BLaER1 treated with 17β-estradiol and CSF1 and Interleukin-3, amounts not matched to agents 10 nM and 100 nM (cell line): ENCODE data around the gene SCAMP1.
A peak's percentile ranks its signal among the peaks of the same experiment; 100 is the strongest.

Source experiments
- H3K27ac ChIP-seq, 11 experiments: shearing (Covaris generic); formaldehyde crosslinking; 2 replicates each; pipeline ENCODE4 v1.8.1; 2022
- H3K27me3 ChIP-seq, 11 experiments: shearing (Covaris generic); formaldehyde crosslinking; 2 replicates each; pipeline ENCODE4 v1.8.1; 2022
- H3K36me3 ChIP-seq, 11 experiments: shearing (Covaris generic); formaldehyde crosslinking; 2 replicates each; pipeline ENCODE4 v1.8.1; 2022
- H3K4me1 ChIP-seq, 10 experiments: shearing (Covaris generic); formaldehyde crosslinking; 2 replicates each; pipeline ENCODE4 v1.8.1; 2022
- H3K4me2 ChIP-seq, 11 experiments: shearing (Covaris generic); formaldehyde crosslinking; 2 replicates each; pipeline ENCODE4 v1.8.1; 2022
- H3K4me3 ChIP-seq, 10 experiments: shearing (Covaris generic); formaldehyde crosslinking; 2 replicates each; pipeline ENCODE4 v1.8.1; 2022
- H3K9ac ChIP-seq, 11 experiments: shearing (Covaris generic); formaldehyde crosslinking; 2 replicates each; pipeline ENCODE4 v1.8.1; 2022
- H3K9me3 ChIP-seq, 11 experiments: shearing (Covaris generic); formaldehyde crosslinking; replicated peaks in 1 of 11; 2 replicates each; pipeline ENCODE4 v1.8.1; 2022
- H4K20me1 ChIP-seq, 11 experiments: shearing (Covaris generic); formaldehyde crosslinking; 2 replicates each; pipeline ENCODE4 v1.8.1; 2022
- Cebpa-rat ChIP-seq, 11 experiments: shearing (Covaris generic); IDR thresholded peaks; 2 replicates each; pipeline ENCODE4 v1.8.1; 2022

Gene SCAMP1

GRCh38 chr5:78487846-78488245 lies 127.4 kb downstream of the SCAMP1 start:
- Histone ChIP-seq H3K9me3 (peaks cover 0 to 10% (median 0%) of the 10 kb centered on the region in 11 experiments; a peak in 1 of 22 replicates), H3K36me3 (peaks cover 0 to 77% (median 37%) of the 10 kb centered on the region in 11 experiments; a peak in 14 of 22 replicates), H3K4me3 (no peak overlapping the region), H3K4me1 (peaks cover 49 to 100% (median 65%) of the 10 kb centered on the region in 10 experiments), H3K27ac (peak overlapping the region; percentile 35 to 97 (median 94); a peak in 20 of 22 replicates), H3K9ac (peak overlapping the region in 9 of 11 experiments; percentile 7 to 36 (median 29); a peak in 10 of 22 replicates), H4K20me1 (peaks cover 0 to 46% (median 0%) of the 10 kb centered on the region in 11 experiments; a peak in 6 of 22 replicates), H3K27me3 (no peaks in the 10 kb centered on the region), H3K4me2 (peak overlapping the region; percentile 59 to 93 (median 77))
- TF ChIP-seq Cebpa-rat (IDR thresholded peaks at IDR 0.05): no peak

GRCh38 chr5:78490709-78491485 lies 130.5 kb downstream of the SCAMP1 start:
- TF ChIP-seq Cebpa-rat (IDR thresholded peaks at IDR 0.05): no peak
- Histone ChIP-seq H3K9ac (no peak overlapping the region), H3K27ac (no peak overlapping the region)

GRCh38 chr5:78492224-78492623 lies 131.8 kb downstream of the SCAMP1 start:
- Histone ChIP-seq H3K36me3 (peaks cover 0 to 82% (median 21%) of the 10 kb centered on the region in 11 experiments; a peak in 12 of 22 replicates), H3K4me1 (peaks cover 40 to 99% (median 53%) of the 10 kb centered on the region in 10 experiments), H3K9ac (no peak overlapping the region), H3K4me3 (no peak overlapping the region), H3K4me2 (peak overlapping the region in 2 of 11 experiments; percentile 8 to 10; a peak in 2 of 22 replicates), H3K9me3 (peaks cover 0 to 1% (median 0%) of the 10 kb centered on the region in 11 experiments; a peak in 1 of 22 replicates), H4K20me1 (peaks cover 0 to 90% (median 0%) of the 10 kb centered on the region in 11 experiments; a peak in 6 of 22 replicates), H3K27ac (0 out of 22 replicates have a peak overlapping the region, but pooled peaks of 1 of the 11 experiments have one; percentile 19), H3K27me3 (no peaks in the 10 kb centered on the region)
- TF ChIP-seq Cebpa-rat (IDR thresholded peaks at IDR 0.05): no peak

More at GRCh38 chr5:78490709-78491485, 130.5 kb downstream of the SCAMP1 start:
- peaks cover 0 to 10% (median 0%) of the 10 kb centered on the region in 11 experiments; a peak in 1 of 22 replicates for H3K9me3 ChIP-seq
- no peaks in the 10 kb centered on the region for H3K27me3 ChIP-seq
- H4K20me1 ChIP-seq: peaks cover 0 to 77% (median 0%) of the 10 kb centered on the region in 11 experiments; a peak in 6 of 22 replicates
- peaks cover 0 to 92% (median 30%) of the 10 kb centered on the region in 11 experiments; a peak in 14 of 22 replicates for H3K36me3 ChIP-seq
- no peak overlapping the region for H3K4me3 ChIP-seq
- peaks cover 28 to 99% (median 53%) of the 10 kb centered on the region in 10 experiments for H3K4me1 ChIP-seq
- peak overlapping the region in 2 of 11 experiments; percentile 38 to 85; a peak in 3 of 22 replicates for H3K4me2 ChIP-seq

GRCh38 chr5:78492650-78493049 lies 132.2 kb downstream of the SCAMP1 start:
- Histone ChIP-seq H3K4me3 (no peak overlapping the region), H3K27ac (0 out of 22 replicates have a peak overlapping the region, but pooled peaks of 1 of the 11 experiments have one; percentile 19), H3K27me3 (no peaks in the 10 kb centered on the region), H4K20me1 (peaks cover 0 to 94% (median 0%) of the 10 kb centered on the region in 11 experiments; a peak in 6 of 22 replicates), H3K4me1 (peaks cover 40 to 99% (median 53%) of the 10 kb centered on the region in 10 experiments), H3K9ac (no peak overlapping the region), H3K36me3 (peaks cover 0 to 82% (median 21%) of the 10 kb centered on the region in 11 experiments; a peak in 12 of 22 replicates), H3K9me3 (no peaks in the 10 kb centered on the region), H3K4me2 (peak overlapping the region in 1 of 11 experiments; percentile 10; a peak in 1 of 22 replicates)
- TF ChIP-seq Cebpa-rat (IDR thresholded peaks at IDR 0.05): no peak

GRCh38 chr5:78495800-78496199 lies 135.4 kb downstream of the SCAMP1 start:
- Histone ChIP-seq H3K4me3 (peak overlapping the region in 1 of 10 experiments; percentile 6; a peak in 1 of 20 replicates), H3K9ac (no peak overlapping the region), H4K20me1 (peaks cover 0 to 100% (median 0%) of the 10 kb centered on the region in 11 experiments; a peak in 6 of 22 replicates), H3K27ac (peak overlapping the region in 7 of 11 experiments; percentile 8 to 36 (median 25); a peak in 6 of 22 replicates), H3K9me3 (no peaks in the 10 kb centered on the region), H3K4me1 (peaks cover 37 to 99% (median 43%) of the 10 kb centered on the region in 10 experiments), H3K27me3 (no peaks in the 10 kb centered on the region), H3K36me3 (peaks cover 0 to 82% (median 0%) of the 10 kb centered on the region in 11 experiments; a peak in 10 of 22 replicates), H3K4me2 (peak overlapping the region; percentile 56 to 87 (median 77))
- no peak for TF ChIP-seq Cebpa-rat (IDR thresholded peaks at IDR 0.05)

- H3K9ac ChIP-seq: peak overlapping the region in 2 of 11 experiments; percentile 5 to 53; a peak in 2 of 22 replicates
Observed at GRCh38 chr5:78496373-78496772, 136.0 kb downstream of the SCAMP1 start.

DNA sequence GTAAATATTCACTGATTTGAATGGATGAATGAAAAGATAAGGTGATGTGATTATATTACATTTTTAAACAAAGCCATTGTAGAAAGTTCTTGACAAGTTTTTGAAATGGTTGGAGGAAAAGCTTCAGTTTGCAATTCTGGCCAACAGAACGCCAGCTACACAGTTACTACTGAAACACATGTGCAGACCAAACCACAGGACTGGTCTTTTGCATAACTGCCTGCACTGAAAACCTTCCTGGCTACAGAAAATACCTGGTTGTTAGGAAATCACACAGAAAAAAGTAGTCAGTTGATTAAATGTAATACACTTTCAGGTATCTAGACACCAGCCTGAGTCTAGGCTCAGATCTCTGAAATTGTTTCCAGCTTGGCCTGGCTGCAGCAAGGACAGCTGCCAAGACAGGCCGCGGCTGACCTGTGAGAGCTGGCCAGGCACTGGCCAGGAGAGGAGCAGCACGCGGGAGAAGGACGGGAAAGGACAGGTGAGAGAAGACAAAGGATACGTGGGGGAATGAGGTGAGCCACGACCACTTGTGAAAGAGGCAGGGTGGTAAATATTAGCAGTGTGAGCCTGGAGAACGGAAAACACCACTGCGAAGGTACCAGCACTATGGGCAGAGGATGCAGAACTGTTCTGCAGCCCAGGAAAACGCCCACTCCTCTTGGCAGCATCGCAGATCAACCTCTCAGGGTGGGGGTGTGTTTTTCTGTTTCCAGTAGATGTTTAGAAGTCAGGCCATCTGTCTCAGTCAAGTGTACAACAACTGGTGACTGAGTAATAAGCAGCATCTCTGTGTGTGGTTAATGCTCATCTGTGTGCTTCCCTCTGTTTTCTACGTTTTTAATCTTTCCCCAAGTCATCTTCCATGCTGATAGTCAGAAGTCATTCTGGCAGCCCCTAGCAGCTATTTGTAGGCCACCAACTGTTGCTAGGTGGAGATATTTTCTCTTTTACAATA lies 137.4 kb downstream of the SCAMP1 start:
- TF ChIP-seq Cebpa-rat (IDR thresholded peaks at IDR 0.05): no peak
- Histone ChIP-seq H3K4me1 (peaks cover 57 to 100% (median 62%) of the 10 kb centered on the region in 10 experiments), H3K27me3 (no peaks in the 10 kb centered on the region), H3K27ac (no peak overlapping the region), H3K4me3 (peak overlapping the region in 1 of 10 experiments; percentile 6; a peak in 1 of 20 replicates), H4K20me1 (peaks cover 0 to 100% (median 0%) of the 10 kb centered on the region in 11 experiments; a peak in 6 of 22 replicates), H3K9ac (peak overlapping the region in 1 of 11 experiments; percentile 3; a peak in 2 of 22 replicates), H3K9me3 (no peaks in the 10 kb centered on the region), H3K36me3 (peaks cover 0 to 74% (median 0%) of the 10 kb centered on the region in 11 experiments; a peak in 10 of 22 replicates), H3K4me2 (peak overlapping the region; percentile 19 to 85 (median 61); a peak in 18 of 22 replicates)

More at GRCh38 chr5:78496373-78496772, 136.0 kb downstream of the SCAMP1 start:
- Histone ChIP-seq H3K27me3 (no peaks in the 10 kb centered on the region), H3K27ac (peak overlapping the region in 6 of 11 experiments; percentile 14 to 36 (median 26); a peak in 9 of 22 replicates), H4K20me1 (peaks cover 0 to 100% (median 0%) of the 10 kb centered on the region in 11 experiments; a peak in 6 of 22 replicates), H3K36me3 (peaks cover 0 to 82% (median 0%) of the 10 kb centered on the region in 11 experiments; a peak in 10 of 22 replicates), H3K9me3 (no peaks in the 10 kb centered on the region), H3K4me3 (no peak overlapping the region; a peak in 1 of 20 replicates), H3K4me1 (peaks cover 42 to 99% (median 47%) of the 10 kb centered on the region in 10 experiments), H3K4me2 (peak overlapping the region; percentile 56 to 87 (median 77))
- TF ChIP-seq Cebpa-rat (IDR thresholded peaks at IDR 0.05): no peak
